Activated T-helper 2 cell treated with anti-CD3 and anti-CD28 coated beads, Interferon-gamma antibody, Interleukin-2, Interleukin-4, amounts not matched to agents 10 μg/mL and 5 μg/mL and 100 μg/mL, durations not matched to agents 14 hours and 24 hours and 36 hours (primary cell): ENCODE results near the gene MYH15. TPM values are rescaled to one million over a fixed set of nuclear protein-coding genes. Genes with fewer than 3 reads are reported as not detected.

Experiments used
- DNase-seq: peaks from one replicate; pipeline ENCODE4 v3.0.0; 2021; ENCODE audit warnings: low spot score
- H3K27ac Mint-ChIP-seq: one replicate; pipeline ENCODE4 v1.8.0; 2021; ENCODE audit warnings: mixed read lengths
- H3K27me3 Mint-ChIP-seq: one replicate; pipeline ENCODE4 v1.8.0; 2021; ENCODE audit warnings: low read depth, mixed read lengths
- H3K36me3 Mint-ChIP-seq: one replicate; pipeline ENCODE4 v1.8.0; 2021; ENCODE audit warnings: low read depth, mixed read lengths
- H3K4me1 Mint-ChIP-seq: one replicate; pipeline ENCODE4 v1.8.0; 2021; ENCODE audit warnings: low read depth, mixed read lengths
- H3K4me3 Mint-ChIP-seq: one replicate; pipeline ENCODE4 v1.8.0; 2021; ENCODE audit warnings: low read depth, mild to moderate bottlenecking, moderate library complexity, mixed read lengths
- H3K9me3 Mint-ChIP-seq: one replicate; pipeline ENCODE4 v1.8.0; 2021; ENCODE audit warnings: mixed read lengths
- intact Hi-C: fragments of 100-400 bp; cut with micrococcal nuclease; formaldehyde crosslinking; loops from one replicate; pipeline ENCODE4 v1.15.1; 2023
- total RNA-seq: library from RNA; stranded (reverse); gene quantifications from 2 replicates; pipeline ENCODE4 v1.2.3, GENCODE V29; 2022

The MYH15 gene
- total RNA-seq, 1 donor from 2014 or later, result 0.14 TPM

- H3K4me3 Mint-ChIP-seq, result no peak overlapping the region
- H3K27me3 Mint-ChIP-seq, result no peaks in the 10 kb centered on the region
- H3K36me3 Mint-ChIP-seq, result no peaks in the 10 kb centered on the region
- intact Hi-C loops, result no loop called here
- H3K27ac Mint-ChIP-seq, result no peak overlapping the region
- H3K9me3 Mint-ChIP-seq, result peaks cover 9% of the 10 kb centered on the region
- peaks cover 7% of the 10 kb centered on the region for H3K4me1 Mint-ChIP-seq
- no peak for DNase-seq
Measured at GRCh38 chr3:108404368-108404767, 106.0 kb downstream of the MYH15 start.

DNA sequence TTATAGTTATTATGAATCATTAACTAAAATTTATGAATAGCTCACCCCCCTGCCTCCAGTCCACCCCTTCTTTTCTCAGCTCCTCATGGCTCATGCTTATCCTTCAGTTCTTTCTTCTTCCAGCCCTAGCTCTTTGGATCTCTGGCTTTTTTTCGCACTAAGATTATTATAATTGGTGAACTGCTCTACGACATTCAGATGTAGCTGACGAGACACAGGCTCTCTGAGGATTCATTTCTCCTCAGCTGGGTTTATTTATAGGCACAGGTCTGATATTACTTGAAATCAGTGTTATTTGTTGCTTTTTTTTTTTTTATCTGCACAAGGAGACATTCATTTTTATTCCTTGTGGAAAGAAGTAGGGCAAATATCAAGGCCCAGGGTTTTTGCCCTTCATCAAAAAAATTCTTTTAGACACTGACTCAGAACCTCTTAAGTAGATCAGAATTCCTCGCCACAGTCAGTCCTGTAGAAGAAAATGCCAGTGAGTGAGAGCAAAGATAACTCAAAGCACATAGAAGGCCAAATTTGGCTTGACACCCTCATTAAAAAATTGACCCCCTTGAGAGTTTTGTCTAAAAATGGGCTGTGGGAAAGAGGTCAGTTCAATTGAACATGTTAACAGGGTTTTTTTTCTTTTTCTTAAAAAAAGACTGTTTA is 106.6 kb downstream of the MYH15 start:
- intact Hi-C loops, result no loop called here
- no peak overlapping the region for H3K4me3 Mint-ChIP-seq
- H3K36me3 Mint-ChIP-seq, result no peaks in the 10 kb centered on the region
- H3K27me3 Mint-ChIP-seq, result no peaks in the 10 kb centered on the region
- H3K27ac Mint-ChIP-seq, result no peak overlapping the region
- peaks cover 9% of the 10 kb centered on the region for H3K9me3 Mint-ChIP-seq
- peaks cover 7% of the 10 kb centered on the region for H3K4me1 Mint-ChIP-seq
- no peak for DNase-seq

GRCh38 chr3:108403198-108403597 is 107.2 kb downstream of the MYH15 start:
- Mint-ChIP-seq H3K36me3 (no peaks in the 10 kb centered on the region), H3K27me3 (no peaks in the 10 kb centered on the region), H3K9me3 (peaks cover 9% of the 10 kb centered on the region), H3K4me1 (peaks cover 7% of the 10 kb centered on the region), H3K27ac (no peak overlapping the region), H3K4me3 (no peak overlapping the region)
- no peak for DNase-seq
- intact Hi-C loops, result no loop called here

DNA sequence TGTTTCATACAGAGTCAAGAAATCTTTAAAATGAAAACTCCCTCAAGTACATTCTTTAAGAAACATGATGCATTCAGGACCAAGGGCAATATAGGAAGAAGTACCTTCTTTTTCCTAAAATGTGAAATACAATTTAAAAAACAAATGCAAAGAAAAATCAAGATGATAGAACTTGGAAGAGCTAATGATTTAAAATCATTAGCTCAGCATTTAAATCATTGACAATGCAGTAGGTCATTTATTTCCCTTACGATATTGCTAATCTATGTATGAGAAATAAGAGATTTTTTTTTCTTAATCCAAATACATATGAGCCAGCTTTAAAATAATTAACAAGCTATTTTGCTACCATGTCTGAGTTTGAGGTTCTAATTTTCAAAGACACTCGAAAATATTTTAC is 108.6 kb downstream of the MYH15 start:
- Mint-ChIP-seq H3K4me1 (peaks cover 3% of the 10 kb centered on the region), H3K27ac (no peak overlapping the region), H3K4me3 (no peak overlapping the region), H3K27me3 (peaks cover 5% of the 10 kb centered on the region), H3K36me3 (no peaks in the 10 kb centered on the region), H3K9me3 (peaks cover 9% of the 10 kb centered on the region)
- intact Hi-C loops, result no loop called here
- no peak for DNase-seq

- H3K27ac Mint-ChIP-seq, result no peak overlapping the region
- no peaks in the 10 kb centered on the region for H3K36me3 Mint-ChIP-seq
- intact Hi-C loops, result no loop called here
- no peaks in the 10 kb centered on the region for H3K4me1 Mint-ChIP-seq
- peaks cover 9% of the 10 kb centered on the region for H3K9me3 Mint-ChIP-seq
- peaks cover 12% of the 10 kb centered on the region for H3K27me3 Mint-ChIP-seq
- no peak overlapping the region for H3K4me3 Mint-ChIP-seq
- no peak for DNase-seq
Measured at GRCh38 chr3:108398510-108398909, 111.9 kb downstream of the MYH15 start.

GRCh38 chr3:108396336-108396735 is 114.1 kb downstream of the MYH15 start:
- H3K36me3 Mint-ChIP-seq, result no peaks in the 10 kb centered on the region
- DNase-seq, result no peak
- H3K27me3 Mint-ChIP-seq, result peaks cover 22% of the 10 kb centered on the region
- no peak overlapping the region for H3K27ac Mint-ChIP-seq
- H3K4me3 Mint-ChIP-seq, result no peak overlapping the region
- peaks cover 9% of the 10 kb centered on the region for H3K9me3 Mint-ChIP-seq
- intact Hi-C loops, result no loop called here
- no peaks in the 10 kb centered on the region for H3K4me1 Mint-ChIP-seq

DNA sequence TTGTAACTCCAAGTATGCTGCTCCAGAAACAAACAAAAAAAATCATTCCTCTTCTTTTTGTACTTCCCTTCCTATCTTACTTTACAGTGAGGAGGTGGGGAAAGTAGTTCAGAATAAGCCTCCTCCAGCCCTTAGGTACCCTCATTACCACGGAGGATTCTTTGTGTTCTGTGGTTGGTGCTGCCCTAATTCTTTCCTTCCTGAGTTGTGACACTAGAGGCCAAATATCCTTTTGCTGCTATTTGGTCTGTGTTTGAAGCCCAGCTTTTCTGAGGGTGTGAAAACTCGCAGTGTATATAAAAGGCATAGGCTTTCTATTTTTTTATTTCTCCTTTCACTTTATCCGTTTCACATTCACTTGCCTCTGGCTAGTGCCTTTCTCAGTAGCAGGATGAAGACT is 115.8 kb downstream of the MYH15 start:
- Mint-ChIP-seq H3K4me1 (no peaks in the 10 kb centered on the region), H3K9me3 (peaks cover 2% of the 10 kb centered on the region), H3K27ac (no peak overlapping the region), H3K27me3 (peaks cover 27% of the 10 kb centered on the region), H3K4me3 (no peak overlapping the region), H3K36me3 (no peaks in the 10 kb centered on the region)
- intact Hi-C loops, result no loop called here
- no peak for DNase-seq

- no peaks in the 10 kb centered on the region for H3K9me3 Mint-ChIP-seq
- H3K27me3 Mint-ChIP-seq, result peaks cover 27% of the 10 kb centered on the region
Measured at GRCh38 chr3:108394016-108394415, 116.4 kb downstream of the MYH15 start.

GRCh38 chr3:108393128-108393900 is 117.1 kb downstream of the MYH15 start:
- Mint-ChIP-seq H3K36me3 (no peaks in the 10 kb centered on the region), H3K9me3 (no peaks in the 10 kb centered on the region), H3K27me3 (peaks cover 27% of the 10 kb centered on the region), H3K27ac (no peak overlapping the region), H3K4me1 (peaks cover 4% of the 10 kb centered on the region), H3K4me3 (no peak overlapping the region)
- intact Hi-C loops, result no loop called here
- no peak for DNase-seq

More at GRCh38 chr3:108394016-108394415, 116.4 kb downstream of the MYH15 start:
- Mint-ChIP-seq H3K4me3 (no peak overlapping the region), H3K27ac (no peak overlapping the region), H3K4me1 (no peaks in the 10 kb centered on the region), H3K36me3 (no peaks in the 10 kb centered on the region)
- DNase-seq, result no peak
- intact Hi-C loops, result no loop called here

GRCh38 chr3:108391917-108392593 is 118.3 kb downstream of the MYH15 start:
- no peaks in the 10 kb centered on the region for H3K9me3 Mint-ChIP-seq
- no peak overlapping the region for H3K27ac Mint-ChIP-seq
- DNase-seq, result no peak

GRCh38 chr3:108389372-108389771 is 121.0 kb downstream of the MYH15 start:
- intact Hi-C loops, result loop anchor here (2.0 kb wide), 4 partner anchors 87 to 447 kb away; no protein-coding TSS in a partner anchor
- peaks cover 19% of the 10 kb centered on the region for H3K27me3 Mint-ChIP-seq
- DNase-seq, result no peak
- H3K9me3 Mint-ChIP-seq, result no peaks in the 10 kb centered on the region
- H3K36me3 Mint-ChIP-seq, result no peaks in the 10 kb centered on the region
- no peak overlapping the region for H3K27ac Mint-ChIP-seq
- peaks cover 23% of the 10 kb centered on the region for H3K4me1 Mint-ChIP-seq
- no peak overlapping the region for H3K4me3 Mint-ChIP-seq

More at GRCh38 chr3:108391917-108392593, 118.3 kb downstream of the MYH15 start:
- no peak overlapping the region for H3K4me3 Mint-ChIP-seq
- no peaks in the 10 kb centered on the region for H3K36me3 Mint-ChIP-seq
- H3K27me3 Mint-ChIP-seq, result peaks cover 24% of the 10 kb centered on the region
- intact Hi-C loops, result no loop called here
- peaks cover 17% of the 10 kb centered on the region for H3K4me1 Mint-ChIP-seq

DNA sequence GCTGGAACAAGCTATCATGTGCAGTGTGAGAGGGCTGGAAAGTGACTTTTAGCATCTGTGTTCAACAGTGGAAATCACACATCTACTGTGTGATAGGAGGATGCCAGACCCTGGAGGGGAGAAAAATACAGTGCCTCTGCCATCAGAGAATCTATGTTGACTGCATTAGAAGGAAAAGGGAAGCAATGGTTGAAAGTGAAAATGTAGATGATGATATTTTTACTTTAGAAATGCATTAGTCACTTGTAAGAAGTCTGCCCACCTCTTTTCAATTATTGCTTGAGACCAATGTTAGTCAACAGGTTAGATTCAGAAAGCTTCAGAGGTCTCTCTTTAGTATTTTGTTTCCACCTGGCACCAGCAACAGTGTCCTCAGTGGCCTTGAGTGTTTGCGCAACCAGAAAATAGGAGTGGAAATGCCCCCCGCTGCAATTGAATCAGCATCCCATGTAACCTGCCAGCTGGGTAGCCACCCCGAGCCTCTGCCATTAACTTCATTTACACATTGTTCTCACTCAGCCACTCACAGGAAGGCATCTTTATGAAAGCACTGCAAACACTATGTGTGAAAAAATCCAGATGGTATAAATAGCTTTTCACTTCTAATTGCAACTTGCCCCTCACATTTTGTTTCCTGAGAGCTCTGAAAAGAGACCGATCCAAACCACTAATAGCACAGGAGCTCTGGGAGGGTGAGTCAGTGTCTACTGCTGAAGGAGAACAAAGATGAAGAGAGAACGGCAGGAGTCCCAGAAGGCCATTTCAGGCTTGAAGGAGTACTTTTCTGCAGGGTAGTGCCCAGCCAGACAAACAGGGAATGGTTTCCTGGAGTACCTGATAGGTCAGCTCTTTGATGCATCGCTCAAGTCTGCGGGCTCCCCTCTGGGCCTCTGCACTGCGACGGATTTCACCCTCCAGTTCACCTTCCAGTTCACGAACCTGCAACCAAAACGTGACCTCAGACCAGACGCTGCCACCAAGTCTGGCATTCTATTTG is 122.0 kb downstream of the MYH15 start:
- no peaks in the 10 kb centered on the region for H3K9me3 Mint-ChIP-seq
- peak overlapping the region; percentile 67 for H3K27ac Mint-ChIP-seq
- no peak for DNase-seq
- H3K4me1 Mint-ChIP-seq, result peaks cover 23% of the 10 kb centered on the region
- peaks cover 19% of the 10 kb centered on the region for H3K27me3 Mint-ChIP-seq
- intact Hi-C loops, result loop anchor here (1.0 to 2.0 kb wide), 8 partner anchors 45 to 446 kb away; partner anchors contain the start of genes HHLA2 and IFT57
- no peaks in the 10 kb centered on the region for H3K36me3 Mint-ChIP-seq
- H3K4me3 Mint-ChIP-seq, result no peak overlapping the region
